BE2C (cell line): ENCODE data around the gene PHF21A.

Experiments
- DNase-seq: peaks from one replicate; pipeline ENCODE4 v3.0.0-alpha.2; 2020
- H3K27me3 ChIP-seq: fragments of 250-450 bp; sonication (Bioruptor Pico); 2 replicates; pipeline ENCODE4 v1.5.1; 2020; ENCODE audit warnings: mild to moderate bottlenecking
- H3K36me3 ChIP-seq: fragments of 250-450 bp; sonication (Bioruptor Pico); 2 replicates; pipeline ENCODE4 v1.5.1; 2020; ENCODE audit warnings: mild to moderate bottlenecking
- H3K4me1 ChIP-seq: fragments of 250-450 bp; sonication (Bioruptor Pico); 2 replicates; pipeline ENCODE4 v1.5.1; 2020
- H3K4me3 ChIP-seq: 2 replicates; pipeline ENCODE4 v1.5.1; 2011; ENCODE audit warnings: low read depth, low read length
- H3K9me3 ChIP-seq: fragments of 250-450 bp; sonication (Bioruptor Pico); 2 replicates; pipeline ENCODE4 v1.5.1; 2020
- CTCF ChIP-seq: IDR thresholded peaks from 2 replicates; pipeline ENCODE4 v1.5.1; 2012; ENCODE audit warnings: mild to moderate bottlenecking, low read depth, low read length

Gene PHF21A

GRCh38 chr11:46134540-46134939 lies 13.3 kb upstream of the PHF21A start:
- no peak for DNase-seq
- Histone ChIP-seq H3K36me3 (no peaks in the 10 kb centered on the region), H3K9me3 (no peaks in the 10 kb centered on the region), H3K4me3 (no peak overlapping the region), H3K4me1 (no peaks in the 10 kb centered on the region), H3K27me3 (no peaks in the 10 kb centered on the region)
- no peak for TF ChIP-seq CTCF

GRCh38 chr11:46134061-46134460 lies 12.8 kb upstream of the PHF21A start:
- no peak for DNase-seq
- no peak for TF ChIP-seq CTCF
- no peaks in the 10 kb centered on the region for H3K27me3 ChIP-seq
- no peaks in the 10 kb centered on the region for H3K4me1 ChIP-seq
- no peaks in the 10 kb centered on the region for H3K9me3 ChIP-seq
- no peak overlapping the region for H3K4me3 ChIP-seq
- no peaks in the 10 kb centered on the region for H3K36me3 ChIP-seq

GRCh38 chr11:46133119-46133518 lies 11.9 kb upstream of the PHF21A start:
- no peaks in the 10 kb centered on the region for H3K4me1 ChIP-seq
- H3K27me3 ChIP-seq = no peaks in the 10 kb centered on the region
- no peak for TF ChIP-seq CTCF
- no peak for DNase-seq
- H3K4me3 ChIP-seq = no peak overlapping the region
- no peaks in the 10 kb centered on the region for H3K9me3 ChIP-seq
- H3K36me3 ChIP-seq = no peaks in the 10 kb centered on the region

GRCh38 chr11:46130286-46130940 lies 9.2 kb upstream of the PHF21A start:
- Histone ChIP-seq H3K9me3 (no peaks in the 10 kb centered on the region), H3K36me3 (no peaks in the 10 kb centered on the region), H3K27me3 (no peaks in the 10 kb centered on the region), H3K4me3 (no peak overlapping the region), H3K4me1 (no peaks in the 10 kb centered on the region)
- no peak for DNase-seq
- TF ChIP-seq CTCF = no peak

GRCh38 chr11:46129133-46129532 lies 7.9 kb upstream of the PHF21A start:
- Histone ChIP-seq H3K9me3 (no peaks in the 10 kb centered on the region), H3K4me1 (no peaks in the 10 kb centered on the region), H3K36me3 (no peaks in the 10 kb centered on the region), H3K27me3 (no peaks in the 10 kb centered on the region), H3K4me3 (no peak overlapping the region)
- no peak for DNase-seq
- no peak for TF ChIP-seq CTCF

- peak; percentile 37; the same call in 1 of the 2 replicates for TF ChIP-seq CTCF
- no peaks in the 10 kb centered on the region for H3K9me3 ChIP-seq
- H3K27me3 ChIP-seq = no peaks in the 10 kb centered on the region
- DNase-seq = peak; percentile 9
- H3K4me3 ChIP-seq = no peak overlapping the region
- no peaks in the 10 kb centered on the region for H3K36me3 ChIP-seq
- H3K4me1 ChIP-seq = no peaks in the 10 kb centered on the region
These were observed 5.9 kb upstream of the PHF21A start for GRCh38 chr11:46127150-46127638.
